Hepatocyte (in vitro differentiated cells): Measurements from ENCODE around the gene MINK1.

Source experiments
- EZH2 ChIP-seq: fragments of 200-600 bp; sonication (generic); IDR thresholded peaks from 2 replicates; pipeline ENCODE4 v1.6.1; 2016; ENCODE audit warnings: antibody characterized with exemption, mild to moderate bottlenecking, borderline replicate concordance
- EZH2phosphoT487 ChIP-seq: fragments of 200-600 bp; sonication (generic); IDR thresholded peaks from one replicate; pipeline ENCODE4 v1.6.1; 2018; ENCODE audit warnings: antibody characterized with exemption, mild to moderate bottlenecking, low read depth, moderate library complexity; ENCODE audit not compliant: unreplicated experiment, severe bottlenecking
- TF ChIP-seq, protein P1 (sequence below): fragments of 200-600 bp; sonication (generic); IDR thresholded peaks from 2 replicates; pipeline ENCODE4 v1.5.1; 2016; ENCODE audit warnings: antibody characterized with exemption, mild to moderate bottlenecking; ENCODE audit not compliant: poor library complexity

DNA sequence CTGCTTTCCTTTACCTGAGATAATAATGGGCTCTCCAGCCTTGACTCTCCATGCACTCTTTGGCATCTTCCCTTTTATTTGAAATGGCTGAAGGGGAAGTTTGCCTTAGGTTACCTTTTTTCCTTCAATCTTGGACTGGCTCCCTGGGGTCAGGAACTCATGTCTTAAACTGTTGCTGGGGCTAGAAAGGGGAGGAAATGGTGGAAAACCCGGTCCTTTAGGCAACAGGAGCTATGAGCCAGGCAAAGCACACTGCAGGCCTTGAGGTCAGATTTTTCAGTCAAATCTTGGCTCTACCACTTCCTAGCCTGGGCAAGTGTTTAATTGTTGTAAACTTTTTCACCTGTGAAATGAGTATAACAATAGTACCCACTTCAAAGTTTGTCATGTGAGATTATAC is 30.2 kb downstream of the MINK1 start:
- TF ChIP-seq, protein P1, sequence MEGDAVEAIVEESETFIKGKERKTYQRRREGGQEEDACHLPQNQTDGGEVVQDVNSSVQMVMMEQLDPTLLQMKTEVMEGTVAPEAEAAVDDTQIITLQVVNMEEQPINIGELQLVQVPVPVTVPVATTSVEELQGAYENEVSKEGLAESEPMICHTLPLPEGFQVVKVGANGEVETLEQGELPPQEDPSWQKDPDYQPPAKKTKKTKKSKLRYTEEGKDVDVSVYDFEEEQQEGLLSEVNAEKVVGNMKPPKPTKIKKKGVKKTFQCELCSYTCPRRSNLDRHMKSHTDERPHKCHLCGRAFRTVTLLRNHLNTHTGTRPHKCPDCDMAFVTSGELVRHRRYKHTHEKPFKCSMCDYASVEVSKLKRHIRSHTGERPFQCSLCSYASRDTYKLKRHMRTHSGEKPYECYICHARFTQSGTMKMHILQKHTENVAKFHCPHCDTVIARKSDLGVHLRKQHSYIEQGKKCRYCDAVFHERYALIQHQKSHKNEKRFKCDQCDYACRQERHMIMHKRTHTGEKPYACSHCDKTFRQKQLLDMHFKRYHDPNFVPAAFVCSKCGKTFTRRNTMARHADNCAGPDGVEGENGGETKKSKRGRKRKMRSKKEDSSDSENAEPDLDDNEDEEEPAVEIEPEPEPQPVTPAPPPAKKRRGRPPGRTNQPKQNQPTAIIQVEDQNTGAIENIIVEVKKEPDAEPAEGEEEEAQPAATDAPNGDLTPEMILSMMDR, result no peak
- no peak for TF ChIP-seq EZH2phosphoT487
- TF ChIP-seq EZH2, result no peak
